ENCODE data around the gene SOX6. TPM values are rescaled to one million over a fixed set of nuclear protein-coding genes. Genes with fewer than 3 reads are reported as not detected.

The SOX6 gene
- 0.03 and 0.05 TPM in 2 replicates for polyA plus RNA-seq (2012; rRNA removed)
- 0.01 and 0.05 TPM in 2 replicates for polyA plus RNA-seq (2012; cell fraction: cytosol; rRNA removed)
- polyA plus RNA-seq (2012; cell fraction: nucleus; rRNA removed), result 0.12 and 0.33 TPM in 2 replicates

DNA sequence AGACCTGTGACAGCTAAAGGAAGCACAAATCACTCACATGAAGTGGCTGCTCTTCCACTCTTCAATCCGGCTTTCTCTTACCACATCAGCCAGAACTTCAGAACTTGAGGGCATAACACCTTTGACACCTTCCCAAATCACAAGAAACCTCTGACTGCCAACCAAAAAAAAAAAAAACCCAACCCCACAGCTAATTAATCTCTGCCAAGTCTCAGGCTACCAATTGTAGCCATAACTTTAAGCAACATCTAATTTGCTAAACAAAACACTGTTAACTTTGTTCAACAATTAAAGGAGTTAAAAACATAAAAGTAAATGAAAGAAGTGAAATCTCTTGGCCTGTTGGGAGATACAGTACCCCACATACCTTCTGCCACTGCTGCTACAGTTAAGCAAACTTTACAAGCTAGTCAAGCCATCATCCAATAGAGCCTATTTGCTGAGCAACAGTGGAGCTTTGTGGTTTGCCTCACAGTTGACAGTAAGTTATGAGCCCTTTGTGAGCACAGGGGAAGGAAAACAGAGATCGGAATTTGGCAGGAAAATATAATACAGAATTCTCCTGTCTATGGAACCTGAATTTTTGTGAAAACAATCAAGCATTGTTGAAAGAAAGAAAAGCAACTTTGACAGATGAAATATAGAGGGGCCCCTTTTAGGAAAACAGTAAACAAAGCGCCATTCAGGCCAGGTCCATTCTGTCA is at the start of gene SOX6:
Gene SOX6 (minus strand): TSS at position 490 of the 704 bp plus-strand sequence. CDS start 15,298 bp downstream, outside the sequence.
- Histone ChIP-seq H3K27me3 (ENCODE audit: insufficient read depth) (no peaks in the 10 kb centered on the region), H3F3A (replicated peaks; ENCODE audit: insufficient read depth) (no peaks in the 10 kb centered on the region), H3K4me2 (no peak within 1 kb of the TSS), H3K36me3 (replicated peaks in 1 of 2; ENCODE audit: control insufficient read depth in 1 of 2, insufficient read depth in 2 of 2, low read length in 1 of 2) (no peaks in the 10 kb centered on the region), H3K9me2 (no peaks in the 10 kb centered on the region), H2AFZ (ENCODE audit: low read depth) (no peak within 1 kb of the TSS), H3K4me1 (ENCODE audit: control insufficient read depth in 1 of 2, insufficient read depth in 2 of 2, low read depth in 1 of 2, low read length in 1 of 2) (no peaks in the 10 kb centered on the region), H3K9ac (no peak within 1 kb of the TSS), H3K27ac (ENCODE audit: low read depth in 2 of 2, low read length in 1 of 2) (no peak within 1 kb of the TSS), H4K20me1 (ENCODE audit: insufficient read depth) (no peaks in the 10 kb centered on the region), H3K79me2 (ENCODE audit: insufficient read depth) (no peaks in the 10 kb centered on the region), H3K9me3 (no peaks in the 10 kb centered on the region), H3K4me3 (ENCODE audit: low read depth in 2 of 2, low read length in 1 of 2) (no peak within 1 kb of the TSS)
- POLR2A ChIA-PET, result no interaction called here
- TF ChIP-seq FOXM1 (IDR thresholded peaks at IDR 0.05; ENCODE audit: low read depth) (no peak), CTCF (IDR thresholded peaks at IDR 0.05) (no peak), TEAD4 (IDR thresholded peaks at IDR 0.05; ENCODE audit: borderline replicate concordance, insufficient read depth) (no peak), REST (IDR thresholded peaks at IDR 0.05; ENCODE audit: low read depth, low read length) (no peak), MXI1 (IDR thresholded peaks at IDR 0.05; ENCODE audit: low read depth, low read length) (no peak), IRF3 (IDR thresholded peaks at IDR 0.05; ENCODE audit: low read depth, low read length) (no peak), SMC3 (IDR thresholded peaks at IDR 0.05; ENCODE audit: low read depth, low read length) (no peak), USF1 (IDR thresholded peaks at IDR 0.05; ENCODE audit: borderline replicate concordance, low read depth) (no peak), TCF12 (IDR thresholded peaks at IDR 0.05) (no peak), RXRA (IDR thresholded peaks at IDR 0.05; ENCODE audit: borderline replicate concordance, low read depth) (no peak), MEF2A (IDR thresholded peaks at IDR 0.05; ENCODE audit: borderline replicate concordance, low read depth) (no peak), ELF1 (IDR thresholded peaks at IDR 0.05) (no peak)
- TF ChIP-seq, protein P1, sequence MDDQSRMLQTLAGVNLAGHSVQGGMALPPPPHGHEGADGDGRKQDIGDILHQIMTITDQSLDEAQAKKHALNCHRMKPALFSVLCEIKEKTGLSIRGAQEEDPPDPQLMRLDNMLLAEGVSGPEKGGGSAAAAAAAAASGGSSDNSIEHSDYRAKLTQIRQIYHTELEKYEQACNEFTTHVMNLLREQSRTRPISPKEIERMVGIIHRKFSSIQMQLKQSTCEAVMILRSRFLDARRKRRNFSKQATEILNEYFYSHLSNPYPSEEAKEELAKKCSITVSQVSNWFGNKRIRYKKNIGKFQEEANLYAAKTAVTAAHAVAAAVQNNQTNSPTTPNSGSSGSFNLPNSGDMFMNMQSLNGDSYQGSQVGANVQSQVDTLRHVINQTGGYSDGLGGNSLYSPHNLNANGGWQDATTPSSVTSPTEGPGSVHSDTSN (IDR thresholded peaks at IDR 0.05), result no peak
- WGBS (ENCODE audit: low lambda C conversion rate), result 52% methylated on average over 3 of the region's 3 CpGs
- DNase-seq, result no peak
- CTCF ChIA-PET, result interaction anchor here (1.1 to 1.3 kb wide), 2 partner anchors 9 kb away, joined by 3 to 4 read pairs; no protein-coding TSS in a partner anchor

Measured in SK-N-SH (cell line).